HG03558 (cell line): ENCODE measurements around the gene SETBP1.

Experiments used
- ATAC-seq: cut with Tn5 transposase; IDR thresholded peaks from one replicate; pipeline ENCODE4 v1.9.1; 2021; ENCODE audit warnings: moderate number of reproducible peaks; ENCODE audit not compliant: unreplicated experiment; ENCODE audit errors: extremely low read depth

The SETBP1 gene

GRCh38 chr18:44946529-44947113 lies 265.9 kb downstream of the SETBP1 start:
- ATAC-seq: no peak

GRCh38 chr18:44949967-44950366 lies 269.3 kb downstream of the SETBP1 start:
- ATAC-seq: no peak

- ATAC-seq: no peak
Measured at GRCh38 chr18:44950685-44951195, 270.1 kb downstream of the SETBP1 start.

- ATAC-seq: no peak
Measured at GRCh38 chr18:44951748-44952147, 271.1 kb downstream of the SETBP1 start.

- no peak for ATAC-seq
Measured at GRCh38 chr18:44954257-44954656, 273.6 kb downstream of the SETBP1 start.

GRCh38 chr18:44955825-44956224 lies 275.1 kb downstream of the SETBP1 start:
- no peak for ATAC-seq

- ATAC-seq: no peak
Measured at GRCh38 chr18:44957025-44957424, 276.3 kb downstream of the SETBP1 start.

- no peak for ATAC-seq
Measured at GRCh38 chr18:44957461-44957860, 276.8 kb downstream of the SETBP1 start.

GRCh38 chr18:44958040-44958439 lies 277.4 kb downstream of the SETBP1 start:
- ATAC-seq: no peak

DNA sequence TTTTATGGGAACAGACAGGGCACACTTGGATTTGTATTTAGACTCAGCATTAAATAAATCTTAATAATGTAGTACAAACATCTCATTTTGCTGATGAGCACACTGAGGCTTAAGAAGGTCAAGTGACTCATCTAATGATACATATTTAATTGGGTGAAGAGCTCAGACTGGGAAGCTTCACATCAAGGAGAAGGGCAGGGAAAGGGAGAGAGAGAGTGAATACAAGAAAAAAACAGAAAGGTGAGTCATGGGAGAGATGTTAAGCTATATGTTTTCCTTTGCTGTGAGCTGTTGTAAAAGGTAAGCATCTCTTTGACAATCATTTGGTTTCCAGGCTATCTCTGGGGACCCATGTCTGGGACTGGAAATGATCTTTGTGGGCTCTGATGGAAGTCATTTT lies 277.8 kb downstream of the SETBP1 start:
- no peak for ATAC-seq

DNA sequence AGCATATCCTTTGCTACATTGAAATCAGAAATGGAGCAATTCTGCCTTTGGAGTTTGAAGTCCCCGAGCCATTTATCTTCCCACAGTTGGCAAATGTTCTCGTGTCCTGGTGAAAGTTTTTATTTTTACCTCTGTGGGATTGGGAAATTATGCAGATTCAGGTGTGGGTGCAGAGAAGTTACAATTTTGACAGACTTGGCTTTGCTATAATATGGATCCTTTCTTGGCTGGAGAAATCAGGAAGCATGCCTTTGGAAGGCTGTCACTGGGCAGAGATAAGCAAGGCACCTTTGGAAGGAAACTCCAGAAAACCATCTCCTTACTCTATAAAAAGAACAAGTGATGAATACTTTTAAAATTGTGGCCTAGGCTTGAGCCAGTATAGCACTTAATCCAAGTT lies 278.3 kb downstream of the SETBP1 start:
- ATAC-seq: no peak

DNA sequence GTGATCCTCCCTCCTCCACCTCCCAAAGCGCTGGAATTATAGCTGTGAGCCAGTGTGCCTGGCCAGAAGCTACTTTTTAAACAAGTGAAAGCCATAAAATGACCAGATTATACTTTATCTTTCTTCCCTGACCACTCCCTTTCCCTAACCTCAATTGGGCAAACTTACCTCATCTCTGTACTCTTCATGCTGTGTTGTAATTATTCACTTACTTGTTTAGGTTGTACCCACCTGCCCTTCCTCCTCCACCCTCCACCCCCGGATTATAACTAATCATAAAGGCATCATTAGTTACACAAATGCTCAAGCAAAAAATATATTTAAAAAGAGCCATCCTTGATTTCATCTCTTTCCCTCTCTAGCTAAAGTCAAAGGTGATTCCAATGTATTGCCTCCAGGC lies 279.9 kb downstream of the SETBP1 start:
- ATAC-seq: no peak

- ATAC-seq: no peak
Measured at GRCh38 chr18:44961288-44961995, 280.8 kb downstream of the SETBP1 start.

GRCh38 chr18:44967599-44967998 lies 286.9 kb downstream of the SETBP1 start:
- no peak for ATAC-seq

GRCh38 chr18:44968336-44968735 lies 287.6 kb downstream of the SETBP1 start:
- no peak for ATAC-seq

- ATAC-seq: no peak
Measured at GRCh38 chr18:44969214-44969795, 288.6 kb downstream of the SETBP1 start.

DNA sequence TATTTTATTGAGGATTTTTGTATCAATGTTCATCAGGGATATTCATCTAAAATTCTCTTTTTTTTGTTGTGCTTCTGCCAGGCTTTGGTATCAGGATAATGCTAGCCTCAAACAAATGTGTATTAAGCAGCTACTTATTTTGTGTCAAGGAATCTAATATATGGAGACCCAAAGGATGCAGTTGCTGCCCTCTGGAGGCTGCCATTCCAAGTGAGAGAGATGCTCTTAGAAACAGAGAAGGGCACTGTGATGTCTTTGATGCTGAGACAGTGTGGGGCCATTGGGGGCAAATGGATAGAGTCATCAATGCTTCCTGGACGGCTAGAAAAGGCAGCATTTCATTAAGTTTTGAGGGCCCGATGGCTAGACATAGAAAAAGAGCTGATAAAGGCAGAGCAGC lies 292.6 kb downstream of the SETBP1 start:
- no peak for ATAC-seq

GRCh38 chr18:44974174-44974573 lies 293.5 kb downstream of the SETBP1 start:
- ATAC-seq: no peak

GRCh38 chr18:44977856-44978255 lies 297.2 kb downstream of the SETBP1 start:
- no peak for ATAC-seq

GRCh38 chr18:44979748-44980147 lies 299.1 kb downstream of the SETBP1 start:
- no peak for ATAC-seq

DNA sequence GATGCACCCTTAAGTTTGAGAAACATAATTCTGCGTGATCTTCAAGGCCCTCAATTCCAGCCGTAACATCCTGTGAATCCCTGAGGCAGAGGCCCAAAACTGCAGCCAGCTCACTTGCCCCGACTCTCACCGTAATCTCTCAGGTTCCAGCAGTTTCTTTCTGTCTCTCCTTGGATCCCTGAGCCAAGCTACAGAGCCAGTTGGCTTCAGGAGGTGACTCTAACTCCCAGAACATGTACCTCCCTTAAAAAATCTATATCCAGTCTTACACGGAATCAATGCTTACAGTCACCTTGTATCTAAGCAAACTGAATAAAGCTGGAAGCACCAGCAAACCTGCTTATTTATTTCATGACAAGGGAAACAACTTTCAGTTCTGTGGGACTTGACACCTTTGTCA lies 300.4 kb downstream of the SETBP1 start:
- ATAC-seq: no peak

DNA sequence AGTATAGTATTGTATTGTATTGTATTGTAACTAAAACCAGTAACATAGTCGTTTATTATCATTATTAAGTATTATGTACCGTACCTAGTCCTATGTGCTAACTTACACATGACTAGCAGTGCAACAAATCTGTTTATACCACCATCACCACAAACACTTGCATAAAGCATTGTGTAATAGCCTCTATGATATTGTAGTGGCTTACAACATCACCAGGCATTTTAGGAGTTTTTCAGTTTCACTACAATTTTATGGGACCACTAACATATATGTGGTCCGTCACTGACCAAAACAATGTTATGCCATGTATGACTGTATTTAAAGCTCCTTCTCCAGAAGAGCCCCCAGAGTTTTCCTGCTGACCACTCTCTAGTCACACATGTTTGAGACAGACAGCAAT lies 306.2 kb downstream of the SETBP1 start:
- no peak for ATAC-seq
